Smooth muscle cell (in vitro differentiated cells): Measurements from ENCODE around the gene SERPINC1. TPM values are rescaled to one million over a fixed set of nuclear protein-coding genes. Genes with fewer than 3 reads are reported as not detected.

Source experiments
- DNase-seq: peaks from one replicate; lab custom pipeline; 2025; ENCODE audit not compliant: unreplicated experiment; lab: John Stamatoyannopoulos, UW
- H2AFZ ChIP-seq: fragments of 200-600 bp; sonication (generic); 2 replicates; pipeline ENCODE4 v1.6.0; 2016; ENCODE audit warnings: antibody characterized with exemption, low read depth, mild to moderate bottlenecking
- H3F3A ChIP-seq: fragments of 200-600 bp; sonication (generic); 2 replicates; pipeline ENCODE4 v1.6.0; 2017; ENCODE audit warnings: antibody characterized with exemption, low read depth
- H3K27ac ChIP-seq: fragments of 200-600 bp; sonication (generic); 2 replicates; pipeline ENCODE4 v1.5.1; 2016; ENCODE audit warnings: low read depth, mild to moderate bottlenecking
- H3K27me3 ChIP-seq: fragments of 200-600 bp; sonication (generic); 2 replicates; pipeline ENCODE4 v1.6.1; 2016; ENCODE audit warnings: low read depth, mild to moderate bottlenecking
- H3K36me3 ChIP-seq: fragments of 200-600 bp; sonication (generic); 2 replicates; pipeline ENCODE4 v1.5.1; 2016; ENCODE audit warnings: low read depth
- H3K4me1 ChIP-seq: fragments of 200-600 bp; sonication (generic); 2 replicates; pipeline ENCODE4 v1.5.1; 2016; ENCODE audit warnings: low read depth
- H3K4me2 ChIP-seq: fragments of 200-600 bp; sonication (generic); 2 replicates; pipeline ENCODE4 v1.6.0; 2016; ENCODE audit warnings: mild to moderate bottlenecking
- H3K4me3 ChIP-seq: fragments of 200-600 bp; sonication (generic); 2 replicates; pipeline ENCODE4 v1.5.1; 2016; ENCODE audit warnings: mild to moderate bottlenecking
- H3K79me2 ChIP-seq: fragments of 200-600 bp; sonication (generic); 2 replicates; pipeline ENCODE4 v1.6.0; 2016; ENCODE audit warnings: low read depth, mild to moderate bottlenecking
- H3K9ac ChIP-seq: fragments of 200-600 bp; sonication (generic); 2 replicates; pipeline ENCODE4 v1.6.0; 2016; ENCODE audit warnings: low read depth
- H3K9me3 ChIP-seq: fragments of 200-600 bp; sonication (generic); replicated peaks from 2 replicates; pipeline ENCODE4 v1.5.1; 2016; ENCODE audit warnings: low read depth
- H4K20me1 ChIP-seq: fragments of 200-600 bp; sonication (generic); 2 replicates; pipeline ENCODE4 v1.6.0; 2016; ENCODE audit warnings: low read depth
- WGBS: methylation state at CpG from one replicate; pipeline ENCODE4 v1.1.7; 2016; ENCODE audit warnings: low lambda C conversion rate; 5-methylcytosine and 5-hydroxymethylcytosine counted together
- polyA plus RNA-seq: library from polyadenylated mRNA; unstranded; fragments of >200 nt; fragmentation: Nextera tagmentation; extraction: Ambion mirVana; gene quantifications from 2 replicates; pipeline ENCODE4 v1.2.1, GENCODE V29; 2016
- total RNA-seq: library from RNA; depleted of rRNA; stranded (reverse); fragments of >200 nt; gene quantifications from 2 replicates; pipeline ENCODE4 v1.2.3, GENCODE V29; 2014
- TF ChIP-seq, protein P1 (sequence below): fragments of 200-600 bp; sonication (generic); IDR thresholded peaks from 2 replicates; pipeline ENCODE4 v1.5.1; 2017; ENCODE audit warnings: borderline replicate concordance, mild to moderate bottlenecking, antibody characterized with exemption; ENCODE audit not compliant: insufficient read depth, poor library complexity, severe bottlenecking

SERPINC1 gene
- total and polyA plus RNA-seq, 2 experiments from 2014 or later, result 0.49 to 0.56 TPM

DNA sequence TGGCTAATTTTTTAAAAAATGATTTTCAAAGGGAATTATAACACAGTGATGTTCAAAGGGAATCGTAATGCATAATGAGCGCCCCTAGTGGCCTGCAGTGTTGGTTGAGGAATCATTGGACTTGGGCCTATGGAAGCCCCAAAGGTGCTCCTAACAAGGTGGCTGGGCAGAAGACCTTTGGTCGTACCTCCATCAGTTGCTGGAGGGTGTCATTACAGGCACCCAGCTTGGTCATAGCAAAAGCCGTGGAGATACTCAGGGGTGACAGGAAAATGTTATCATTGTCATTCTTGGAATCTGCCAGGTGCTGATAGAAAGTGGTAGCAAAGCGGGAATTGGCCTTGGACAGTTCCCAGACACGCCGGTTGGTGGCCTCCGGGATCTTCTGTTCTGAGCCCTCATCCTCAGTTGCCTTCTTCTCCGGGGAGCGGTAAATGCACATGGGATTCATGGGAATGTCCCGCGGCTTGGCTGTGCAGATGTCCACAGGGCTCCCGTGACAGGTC, 2.7 kb downstream of the SERPINC1 start:
- H3K4me1 ChIP-seq, result no peaks in the 10 kb centered on the region
- H3K9ac ChIP-seq, result no peak overlapping the region
- no peak overlapping the region for H3K4me3 ChIP-seq
- no peaks in the 10 kb centered on the region for H3K9me3 ChIP-seq
- 81% methylated on average over 13 of the region's 13 CpGs for WGBS
- TF ChIP-seq, protein P1, sequence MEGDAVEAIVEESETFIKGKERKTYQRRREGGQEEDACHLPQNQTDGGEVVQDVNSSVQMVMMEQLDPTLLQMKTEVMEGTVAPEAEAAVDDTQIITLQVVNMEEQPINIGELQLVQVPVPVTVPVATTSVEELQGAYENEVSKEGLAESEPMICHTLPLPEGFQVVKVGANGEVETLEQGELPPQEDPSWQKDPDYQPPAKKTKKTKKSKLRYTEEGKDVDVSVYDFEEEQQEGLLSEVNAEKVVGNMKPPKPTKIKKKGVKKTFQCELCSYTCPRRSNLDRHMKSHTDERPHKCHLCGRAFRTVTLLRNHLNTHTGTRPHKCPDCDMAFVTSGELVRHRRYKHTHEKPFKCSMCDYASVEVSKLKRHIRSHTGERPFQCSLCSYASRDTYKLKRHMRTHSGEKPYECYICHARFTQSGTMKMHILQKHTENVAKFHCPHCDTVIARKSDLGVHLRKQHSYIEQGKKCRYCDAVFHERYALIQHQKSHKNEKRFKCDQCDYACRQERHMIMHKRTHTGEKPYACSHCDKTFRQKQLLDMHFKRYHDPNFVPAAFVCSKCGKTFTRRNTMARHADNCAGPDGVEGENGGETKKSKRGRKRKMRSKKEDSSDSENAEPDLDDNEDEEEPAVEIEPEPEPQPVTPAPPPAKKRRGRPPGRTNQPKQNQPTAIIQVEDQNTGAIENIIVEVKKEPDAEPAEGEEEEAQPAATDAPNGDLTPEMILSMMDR, result peak; percentile 43
- H3K27me3 ChIP-seq, result no peaks in the 10 kb centered on the region
- H3F3A ChIP-seq, result no peaks in the 10 kb centered on the region
- H3K79me2 ChIP-seq, result no peaks in the 10 kb centered on the region
- H2AFZ ChIP-seq, result no peak overlapping the region
- DNase-seq, result no peak
- no peak overlapping the region for H3K27ac ChIP-seq
- H3K36me3 ChIP-seq, result no peaks in the 10 kb centered on the region
- H4K20me1 ChIP-seq, result no peaks in the 10 kb centered on the region
- no peak overlapping the region for H3K4me2 ChIP-seq

DNA sequence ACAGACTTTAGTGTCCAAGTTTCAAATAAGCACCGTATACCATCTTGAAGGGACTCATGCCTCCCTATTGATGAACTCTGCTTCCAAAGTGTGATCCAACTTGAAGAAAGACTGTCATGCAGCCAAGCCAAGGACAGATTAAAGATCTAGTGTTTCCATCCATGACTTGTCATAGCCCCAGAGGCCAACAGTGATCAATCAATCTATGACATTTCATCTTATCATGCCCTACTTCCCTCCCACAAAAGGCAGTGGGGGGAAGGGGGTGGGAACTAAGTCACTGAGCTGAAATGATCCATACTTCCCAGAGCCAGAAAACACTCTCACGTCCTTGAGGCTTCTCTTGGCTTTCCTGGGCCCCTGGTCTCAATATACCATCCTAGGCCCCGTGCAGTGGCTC, 4.0 kb downstream of the SERPINC1 start:
- Histone ChIP-seq H3K9ac (no peak overlapping the region), H3K4me3 (no peak overlapping the region), H4K20me1 (no peaks in the 10 kb centered on the region), H3K27ac (no peak overlapping the region), H3K9me3 (no peaks in the 10 kb centered on the region), H3K79me2 (no peaks in the 10 kb centered on the region), H3K27me3 (no peaks in the 10 kb centered on the region), H3K4me1 (no peaks in the 10 kb centered on the region), H3K36me3 (no peaks in the 10 kb centered on the region), H3F3A (no peaks in the 10 kb centered on the region), H3K4me2 (no peak overlapping the region), H2AFZ (no peak overlapping the region)
- WGBS, result 93% methylated on average over 3 of the region's 3 CpGs
- TF ChIP-seq, protein P1, result no peak
- no peak for DNase-seq

DNA sequence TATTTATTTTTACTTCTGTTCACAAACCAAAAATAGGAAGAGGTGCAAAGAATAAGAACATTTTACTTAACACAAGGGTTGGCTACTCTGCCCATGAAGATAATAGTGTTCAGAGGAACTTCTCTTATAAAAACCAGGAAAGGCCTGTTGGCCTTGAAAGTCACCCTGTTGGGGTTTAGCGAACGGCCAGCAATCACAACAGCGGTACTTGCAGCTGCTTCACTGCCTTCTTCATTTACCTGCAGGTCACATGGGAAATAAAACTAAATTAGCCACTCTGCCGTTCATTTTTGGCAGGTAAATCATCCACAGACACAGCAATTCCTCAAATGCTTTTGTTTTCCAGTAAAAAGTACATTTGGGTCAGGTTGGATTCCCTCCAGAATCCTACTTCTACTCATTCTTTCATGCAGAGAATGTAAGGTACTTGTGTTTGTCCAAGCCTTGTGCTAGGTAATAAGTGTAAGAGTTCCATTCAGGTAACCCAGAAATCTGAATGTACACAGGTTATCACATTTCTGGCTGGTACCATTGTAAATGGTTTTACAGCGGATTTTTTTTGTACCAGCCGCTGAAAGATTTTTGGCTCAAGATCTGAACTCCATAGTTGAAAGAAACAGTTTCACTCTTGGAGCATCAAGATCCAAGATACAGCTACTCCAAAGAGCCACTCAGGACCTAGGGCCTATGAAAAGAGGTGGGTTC, 13.1 kb downstream of the SERPINC1 start:
- Histone ChIP-seq H3K27me3 (no peaks in the 10 kb centered on the region), H3K27ac (no peak overlapping the region), H2AFZ (no peak overlapping the region), H3K9me3 (no peaks in the 10 kb centered on the region), H3K36me3 (no peaks in the 10 kb centered on the region), H3K9ac (no peak overlapping the region), H3K79me2 (no peaks in the 10 kb centered on the region), H3K4me2 (no peak overlapping the region), H4K20me1 (no peaks in the 10 kb centered on the region), H3F3A (no peaks in the 10 kb centered on the region), H3K4me3 (no peak overlapping the region), H3K4me1 (no peaks in the 10 kb centered on the region)
- TF ChIP-seq, protein P1, result no peak
- no peak for DNase-seq
- 97% methylated on average over 6 of the region's 6 CpGs for WGBS

DNA sequence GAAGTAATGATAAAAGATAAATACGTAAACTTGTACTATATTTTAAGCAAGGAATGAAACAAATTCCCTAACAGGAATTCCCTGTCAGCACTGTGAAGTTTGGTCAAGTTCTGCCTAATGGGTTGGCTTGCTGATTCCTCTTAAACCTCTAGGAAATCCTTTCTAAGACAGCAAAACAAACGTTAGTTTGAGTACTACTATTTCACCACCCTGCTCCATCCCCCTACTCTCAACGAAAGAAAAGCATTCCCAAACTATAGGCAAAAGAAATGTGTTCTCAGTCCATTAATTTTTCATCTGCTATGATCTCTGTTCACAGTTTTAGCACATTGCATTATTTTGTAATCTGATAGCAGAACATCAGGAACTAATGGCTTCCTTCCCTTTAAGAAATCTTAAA, 16.1 kb downstream of the SERPINC1 start:
- 13% methylated on average over 3 of the region's 3 CpGs for WGBS
- Histone ChIP-seq H3F3A (no peaks in the 10 kb centered on the region), H3K27ac (no peak overlapping the region), H4K20me1 (no peaks in the 10 kb centered on the region), H3K79me2 (no peaks in the 10 kb centered on the region), H3K4me1 (no peaks in the 10 kb centered on the region), H3K9me3 (no peaks in the 10 kb centered on the region), H3K36me3 (no peaks in the 10 kb centered on the region), H3K27me3 (no peaks in the 10 kb centered on the region), H2AFZ (no peak overlapping the region), H3K4me2 (no peak overlapping the region), H3K9ac (no peak overlapping the region), H3K4me3 (no peak overlapping the region)
- no peak for DNase-seq
- TF ChIP-seq, protein P1, result no peak
